Measurements from ENCODE around the gene CGN.
A peak's percentile ranks its signal among the peaks of the same experiment; 100 is the strongest.

Gene CGN, protein sequence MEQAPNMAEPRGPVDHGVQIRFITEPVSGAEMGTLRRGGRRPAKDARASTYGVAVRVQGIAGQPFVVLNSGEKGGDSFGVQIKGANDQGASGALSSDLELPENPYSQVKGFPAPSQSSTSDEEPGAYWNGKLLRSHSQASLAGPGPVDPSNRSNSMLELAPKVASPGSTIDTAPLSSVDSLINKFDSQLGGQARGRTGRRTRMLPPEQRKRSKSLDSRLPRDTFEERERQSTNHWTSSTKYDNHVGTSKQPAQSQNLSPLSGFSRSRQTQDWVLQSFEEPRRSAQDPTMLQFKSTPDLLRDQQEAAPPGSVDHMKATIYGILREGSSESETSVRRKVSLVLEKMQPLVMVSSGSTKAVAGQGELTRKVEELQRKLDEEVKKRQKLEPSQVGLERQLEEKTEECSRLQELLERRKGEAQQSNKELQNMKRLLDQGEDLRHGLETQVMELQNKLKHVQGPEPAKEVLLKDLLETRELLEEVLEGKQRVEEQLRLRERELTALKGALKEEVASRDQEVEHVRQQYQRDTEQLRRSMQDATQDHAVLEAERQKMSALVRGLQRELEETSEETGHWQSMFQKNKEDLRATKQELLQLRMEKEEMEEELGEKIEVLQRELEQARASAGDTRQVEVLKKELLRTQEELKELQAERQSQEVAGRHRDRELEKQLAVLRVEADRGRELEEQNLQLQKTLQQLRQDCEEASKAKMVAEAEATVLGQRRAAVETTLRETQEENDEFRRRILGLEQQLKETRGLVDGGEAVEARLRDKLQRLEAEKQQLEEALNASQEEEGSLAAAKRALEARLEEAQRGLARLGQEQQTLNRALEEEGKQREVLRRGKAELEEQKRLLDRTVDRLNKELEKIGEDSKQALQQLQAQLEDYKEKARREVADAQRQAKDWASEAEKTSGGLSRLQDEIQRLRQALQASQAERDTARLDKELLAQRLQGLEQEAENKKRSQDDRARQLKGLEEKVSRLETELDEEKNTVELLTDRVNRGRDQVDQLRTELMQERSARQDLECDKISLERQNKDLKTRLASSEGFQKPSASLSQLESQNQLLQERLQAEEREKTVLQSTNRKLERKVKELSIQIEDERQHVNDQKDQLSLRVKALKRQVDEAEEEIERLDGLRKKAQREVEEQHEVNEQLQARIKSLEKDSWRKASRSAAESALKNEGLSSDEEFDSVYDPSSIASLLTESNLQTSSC

GRCh38 chr1:151510957-151511635 lies at the start of gene CGN:
CGN (plus strand) TSS chr1:151511387; CDS start chr1:151518520, 7,133 bp downstream.
- DNase-seq (ENCODE audit: low spot score), result peak; percentile 96

DNA sequence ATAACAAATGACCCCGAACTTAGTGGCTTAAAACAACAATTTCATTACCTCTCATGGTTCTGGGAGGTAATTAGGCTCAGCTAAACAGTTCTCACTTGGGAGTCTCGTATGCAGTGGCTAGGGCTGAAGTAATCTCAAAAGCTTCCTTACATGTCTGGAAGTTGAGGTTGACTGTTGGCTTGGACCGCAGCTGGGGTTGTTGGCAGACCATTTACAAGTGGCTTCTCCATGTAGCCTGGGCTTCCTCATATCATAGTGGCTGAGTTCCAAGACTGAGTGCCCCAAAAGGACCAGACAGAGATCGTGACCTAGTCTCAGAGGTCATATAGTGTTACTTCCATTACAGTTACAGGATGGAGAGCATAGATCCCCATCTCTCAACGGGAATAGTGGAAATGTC lies 49.5 kb upstream of the CGN start:
- no peak for DNase-seq (ENCODE audit: low spot score)

DNA sequence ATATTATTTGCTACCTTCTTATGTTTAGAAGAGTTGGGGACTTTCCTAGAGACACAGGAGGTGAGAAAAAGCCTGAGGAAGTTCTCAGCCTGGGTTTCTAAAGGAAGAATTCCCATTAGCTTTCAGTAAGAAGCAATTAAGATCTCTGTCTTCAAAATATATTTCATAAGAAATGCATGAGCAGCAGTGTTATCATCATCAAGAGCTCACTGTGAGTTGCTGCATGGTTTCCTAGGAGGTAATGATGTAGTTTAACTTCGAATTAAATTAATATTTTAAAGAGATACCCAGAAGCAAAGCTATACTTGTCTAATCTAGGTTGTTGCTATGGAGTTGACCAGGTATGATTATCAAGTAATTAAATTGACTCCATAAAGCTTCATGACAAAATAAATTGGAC lies 46.2 kb upstream of the CGN start:
- no peak for DNase-seq (ENCODE audit: low spot score)

DNA sequence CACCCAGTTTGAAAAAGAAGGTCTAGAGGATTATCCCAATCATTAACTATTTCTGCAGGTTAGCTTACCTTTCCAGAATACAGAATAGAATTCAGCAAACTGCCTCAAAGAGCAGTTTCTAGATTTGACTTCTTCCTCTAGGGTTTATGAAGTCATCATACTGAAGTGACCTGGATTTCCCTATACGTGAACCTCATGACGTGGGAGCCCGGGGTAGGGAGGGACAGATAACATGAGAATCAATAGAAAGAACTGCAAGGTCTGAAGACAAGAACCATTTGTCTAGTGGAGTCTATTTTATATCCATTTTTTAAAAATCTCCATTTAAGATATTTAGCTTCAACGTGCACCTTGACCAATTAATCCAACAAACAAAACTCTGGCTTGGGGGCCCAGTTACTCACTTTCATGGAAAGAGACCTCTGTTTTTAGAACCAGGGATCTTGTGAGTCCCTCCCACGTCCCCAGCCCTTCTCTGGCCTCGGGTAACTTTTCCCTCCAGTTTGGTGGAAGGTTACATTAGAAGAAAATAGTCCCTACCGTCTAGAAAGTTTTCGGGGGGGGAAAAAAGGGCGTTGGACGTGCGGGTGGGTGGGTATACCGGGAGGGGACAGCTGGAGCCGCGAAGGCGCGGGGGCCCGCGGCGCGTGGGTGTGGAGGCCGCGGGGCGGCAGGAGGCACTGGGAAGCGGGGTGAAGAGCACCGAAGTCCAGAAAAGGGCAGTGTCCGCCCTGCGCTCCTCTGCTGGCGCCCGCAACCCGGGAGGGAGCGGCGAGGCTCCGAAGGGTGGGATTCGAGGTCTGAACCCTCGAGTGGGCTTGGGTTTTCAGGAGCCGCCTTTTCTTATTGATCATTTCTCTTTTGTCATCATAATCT lies 38.1 kb upstream of the CGN start:
- DNase-seq (ENCODE audit: low spot score), result peak; percentile 59

DNA sequence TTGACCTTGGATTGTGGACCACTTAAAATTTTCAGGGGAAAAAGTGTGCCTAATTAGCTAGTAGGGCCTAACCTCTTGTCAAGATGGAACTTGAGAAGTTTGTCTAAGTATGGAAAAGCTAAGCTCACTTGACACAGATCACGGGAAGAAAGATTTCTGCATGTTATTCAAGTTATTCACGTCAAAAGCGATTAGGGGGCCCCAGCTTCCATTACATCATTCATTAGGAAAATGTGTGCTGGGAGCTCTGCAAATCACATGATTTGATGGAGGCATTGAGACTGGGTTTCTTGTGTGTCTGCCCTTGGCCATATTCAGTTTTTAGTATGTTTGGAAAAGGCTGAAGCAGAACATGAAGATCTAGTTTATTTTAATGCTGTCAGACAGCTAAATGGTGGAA lies 36.4 kb upstream of the CGN start:
- DNase-seq (ENCODE audit: low spot score), result no peak

DNA sequence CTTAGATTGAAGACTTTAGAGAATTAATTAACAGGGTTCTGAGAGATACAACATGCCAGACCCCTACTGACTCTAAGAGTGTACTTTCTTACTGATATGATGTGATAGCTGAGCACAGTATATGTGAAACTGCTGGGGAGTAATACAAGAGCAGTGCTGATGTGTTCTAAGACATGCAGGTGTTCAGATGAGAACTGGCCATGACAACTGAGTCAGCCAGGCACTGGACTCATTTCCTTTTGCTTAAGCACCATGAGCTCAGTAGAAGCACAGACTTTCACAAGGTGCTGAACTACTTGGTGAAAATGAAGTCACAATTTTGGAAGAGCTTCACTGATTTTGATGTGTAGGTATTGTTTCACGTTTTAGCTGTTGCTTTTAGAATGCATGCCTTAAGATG lies 36.0 kb upstream of the CGN start:
- no peak for DNase-seq (ENCODE audit: low spot score)

- DNase-seq (ENCODE audit: low spot score), result no peak
These were observed 35.1 kb upstream of the CGN start for GRCh38 chr1:151476083-151476482.

DNA sequence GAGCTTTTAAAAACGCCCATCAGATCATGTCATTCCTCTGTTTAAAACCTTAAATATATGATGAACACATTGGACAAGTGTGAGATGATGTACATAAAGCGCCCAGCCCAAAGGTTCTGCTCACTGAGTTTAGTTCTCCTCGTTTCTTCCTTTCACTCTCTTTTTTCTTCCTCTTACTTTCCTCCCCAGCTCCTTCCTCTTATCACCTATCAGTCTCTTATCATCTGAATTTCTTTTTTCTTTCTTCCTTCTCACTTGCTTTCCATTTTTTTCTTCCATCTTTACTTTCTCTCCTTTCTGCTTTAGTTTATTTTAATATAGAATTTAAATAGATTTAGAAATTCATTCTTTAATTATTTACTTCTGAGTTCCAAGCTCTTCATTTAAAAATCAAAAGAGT lies 34.1 kb upstream of the CGN start:
- DNase-seq (ENCODE audit: low spot score), result no peak

DNA sequence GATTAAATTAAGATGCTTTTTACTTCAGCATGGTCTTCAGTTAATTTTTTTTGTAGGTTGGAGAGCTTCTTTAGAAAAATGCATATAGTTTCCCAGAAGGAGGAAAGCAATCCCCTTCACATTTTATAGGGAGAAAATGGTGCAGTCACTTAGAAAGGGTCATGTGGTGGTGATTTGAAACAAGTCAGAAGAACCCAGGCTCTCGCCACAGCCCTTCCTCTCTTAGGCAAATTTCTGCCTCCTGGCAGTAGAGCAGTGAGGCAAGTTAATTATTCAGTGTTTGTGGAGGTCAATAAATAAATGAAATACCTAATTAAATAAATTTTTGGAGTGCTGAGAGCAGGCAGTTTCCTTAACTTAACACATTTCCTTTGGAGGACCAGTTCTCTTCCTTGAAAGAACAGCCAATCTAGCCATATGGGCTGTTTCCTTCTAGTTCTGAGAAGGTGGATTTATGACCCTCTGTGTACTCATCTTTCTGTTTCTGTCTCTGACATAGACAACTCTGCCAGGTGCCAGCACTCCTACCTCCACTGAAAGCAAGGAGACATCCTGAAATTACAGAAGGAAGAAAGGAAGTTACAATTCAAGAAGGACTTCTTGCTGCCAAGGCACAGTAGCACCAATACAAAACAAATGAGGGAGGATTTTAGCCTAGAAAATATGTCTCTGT lies 32.9 kb upstream of the CGN start:
- no peak for DNase-seq (ENCODE audit: low spot score)

DNA sequence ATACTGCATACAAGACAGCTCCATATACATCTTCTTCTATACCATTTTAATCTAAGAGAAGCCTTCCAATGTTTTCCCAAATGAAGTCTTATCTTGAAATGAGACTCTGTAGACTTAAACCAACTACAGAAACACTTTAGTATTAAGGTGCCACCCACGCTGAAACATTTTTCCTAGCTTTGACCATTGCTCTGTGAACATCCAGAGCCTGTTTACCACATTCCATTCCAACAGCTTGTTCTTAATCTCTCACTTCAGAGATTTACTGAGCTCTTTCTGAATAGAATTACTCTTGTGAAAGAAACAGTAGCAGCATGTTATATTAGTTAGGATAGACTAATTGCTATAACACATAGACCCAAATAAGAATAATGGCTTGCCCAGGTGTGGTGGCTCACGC lies 32.3 kb upstream of the CGN start:
- DNase-seq (ENCODE audit: low spot score), result no peak

- DNase-seq (ENCODE audit: low spot score), result no peak
These were observed 31.7 kb upstream of the CGN start for GRCh38 chr1:151479462-151479861.

DNA sequence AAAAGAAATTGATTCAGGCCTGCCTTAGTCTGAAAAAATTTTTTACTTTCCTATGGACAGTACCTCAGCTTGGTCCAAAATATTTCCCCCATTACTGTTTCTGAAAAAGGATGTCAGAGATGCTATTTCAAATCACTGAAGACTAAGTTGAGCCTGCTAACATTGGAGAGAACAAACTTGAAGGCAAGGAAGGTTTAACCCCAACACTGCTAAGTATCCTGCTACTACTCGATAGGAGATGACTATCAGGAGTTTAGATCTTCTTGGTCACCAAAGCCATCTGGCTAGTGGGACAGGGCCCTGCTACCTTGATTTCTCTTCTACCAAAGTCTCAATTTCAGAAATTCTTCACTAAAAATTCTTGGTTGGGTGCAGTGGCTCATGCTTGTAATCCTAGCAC lies 29.2 kb upstream of the CGN start:
- DNase-seq (ENCODE audit: low spot score), result no peak

GRCh38 chr1:151485685-151486255 lies 25.4 kb upstream of the CGN start:
- DNase-seq (ENCODE audit: low spot score), result peak; percentile 32

GRCh38 chr1:151486557-151486956 lies 24.6 kb upstream of the CGN start:
- no peak for DNase-seq (ENCODE audit: low spot score)

DNA sequence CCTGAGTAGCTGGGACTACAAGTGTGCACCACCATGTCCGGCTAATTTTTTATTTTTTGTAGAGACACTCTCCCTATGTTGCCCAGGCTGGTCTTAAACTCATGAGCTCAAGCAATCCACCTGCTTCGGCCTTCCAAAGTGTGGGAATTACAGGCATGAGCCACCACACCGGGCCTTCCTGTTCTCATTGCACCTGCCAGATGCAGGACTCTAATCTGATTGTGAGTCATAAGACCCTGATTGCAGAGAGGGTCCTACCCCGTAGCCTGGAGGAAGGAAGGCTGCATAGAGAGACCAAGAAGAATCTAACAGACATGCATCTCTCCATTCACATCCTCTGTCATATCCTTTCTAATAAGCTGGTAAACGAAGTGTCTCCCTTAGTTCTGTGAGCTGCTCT lies 19.5 kb upstream of the CGN start:
- no peak for DNase-seq (ENCODE audit: low spot score)

DNA sequence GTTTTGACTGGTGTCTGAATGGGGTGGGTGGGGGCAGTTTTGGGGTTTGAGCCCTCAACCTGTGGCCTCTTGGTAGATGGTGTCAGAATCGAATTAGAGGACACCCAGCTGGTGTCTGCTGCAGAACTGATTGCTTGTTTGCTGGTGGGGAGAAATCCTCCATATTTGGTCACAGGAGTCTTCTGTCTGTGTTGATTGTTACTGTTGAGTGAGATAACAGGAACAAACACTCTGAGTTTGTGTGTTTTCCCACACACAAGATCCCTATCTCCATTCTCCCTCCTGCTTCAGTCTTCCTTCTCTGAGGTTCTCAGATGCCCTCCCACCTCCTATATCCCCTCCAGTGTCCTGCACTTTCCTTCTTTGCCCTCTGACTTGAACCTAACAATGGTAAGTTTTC lies 19.1 kb upstream of the CGN start:
- no peak for DNase-seq (ENCODE audit: low spot score)

GRCh38 chr1:151493042-151493441 lies 18.1 kb upstream of the CGN start:
- DNase-seq (ENCODE audit: low spot score), result no peak

DNA sequence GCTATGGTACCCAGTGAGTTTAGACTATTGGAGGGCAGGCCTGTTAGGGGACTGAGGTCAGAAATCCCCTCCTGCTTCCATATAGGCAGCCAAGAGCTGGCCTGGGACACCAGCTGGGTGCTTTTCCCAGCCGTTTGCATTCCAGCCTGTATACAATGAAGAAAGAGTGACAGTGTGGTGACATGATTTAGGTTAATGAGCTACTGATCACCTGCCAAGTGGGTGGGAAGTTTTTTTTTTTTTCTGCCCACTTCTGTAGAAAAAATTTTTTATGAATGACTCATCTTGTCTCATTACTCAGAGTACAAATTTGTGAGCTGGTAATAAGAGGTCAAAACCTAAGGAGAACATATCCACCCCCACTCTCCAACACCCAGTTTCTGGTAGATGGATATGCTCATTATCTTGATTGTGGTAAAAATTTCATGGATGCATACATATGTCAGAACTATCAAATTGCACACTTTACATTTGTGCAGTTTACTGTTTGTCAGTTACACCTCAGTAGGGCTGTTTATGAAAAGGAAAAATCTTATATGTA lies 16.4 kb upstream of the CGN start:
- peak; percentile 57 for DNase-seq (ENCODE audit: low spot score)

GRCh38 chr1:151495316-151495715 lies 15.9 kb upstream of the CGN start:
- no peak for DNase-seq (ENCODE audit: low spot score)

- DNase-seq (ENCODE audit: low spot score), result no peak
These were observed 11.8 kb upstream of the CGN start for GRCh38 chr1:151499365-151499764.
